ENCODE measurements around the gene ADIRF. TPM values are rescaled to one million over a fixed set of nuclear protein-coding genes. Genes with fewer than 3 reads are reported as not detected.

Gene ADIRF
- total RNA-seq, 1 experiment from 2014 or later, result 0.70 TPM

- no peak for TF ChIP-seq ATF6 (CRISPR knock-in tag; IDR thresholded peaks at IDR 0.05)
- TF ChIP-seq ZBTB43 (CRISPR knock-in tag; IDR thresholded peaks at IDR 0.05), result no peak
- no peak for TF ChIP-seq ZSCAN18 (CRISPR knock-in tag; IDR thresholded peaks at IDR 0.05)
- 0 out of 2 replicates have a peak, but pooled peaks have one; percentile 28 for TF ChIP-seq USF1 (CRISPR knock-in tag; IDR thresholded peaks at IDR 0.05)
- TF ChIP-seq NFATC4 (CRISPR knock-in tag; IDR thresholded peaks at IDR 0.05), result no peak
- peak; percentile 78; the same call in 1 of the 2 replicates for TF ChIP-seq TEAD1 (CRISPR knock-in tag; IDR thresholded peaks at IDR 0.05)
- no peak for TF ChIP-seq STAT6 (CRISPR knock-in tag; conservative IDR thresholded peaks at IDR 0.05; ENCODE audit: low read depth)
- TF ChIP-seq, protein P1, sequence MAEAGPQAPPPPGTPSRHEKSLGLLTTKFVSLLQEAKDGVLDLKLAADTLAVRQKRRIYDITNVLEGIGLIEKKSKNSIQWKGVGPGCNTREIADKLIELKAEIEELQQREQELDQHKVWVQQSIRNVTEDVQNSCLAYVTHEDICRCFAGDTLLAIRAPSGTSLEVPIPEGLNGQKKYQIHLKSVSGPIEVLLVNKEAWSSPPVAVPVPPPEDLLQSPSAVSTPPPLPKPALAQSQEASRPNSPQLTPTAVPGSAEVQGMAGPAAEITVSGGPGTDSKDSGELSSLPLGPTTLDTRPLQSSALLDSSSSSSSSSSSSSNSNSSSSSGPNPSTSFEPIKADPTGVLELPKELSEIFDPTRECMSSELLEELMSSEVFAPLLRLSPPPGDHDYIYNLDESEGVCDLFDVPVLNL (CRISPR knock-in tag; IDR thresholded peaks at IDR 0.05; ENCODE audit: borderline replicate concordance, low read depth), result no peak
- TF ChIP-seq, protein P2, sequence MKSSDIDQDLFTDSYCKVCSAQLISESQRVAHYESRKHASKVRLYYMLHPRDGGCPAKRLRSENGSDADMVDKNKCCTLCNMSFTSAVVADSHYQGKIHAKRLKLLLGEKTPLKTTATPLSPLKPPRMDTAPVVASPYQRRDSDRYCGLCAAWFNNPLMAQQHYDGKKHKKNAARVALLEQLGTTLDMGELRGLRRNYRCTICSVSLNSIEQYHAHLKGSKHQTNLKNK (CRISPR knock-in tag; IDR thresholded peaks at IDR 0.05), result no peak
- TF ChIP-seq PRDM15 (CRISPR knock-in tag; IDR thresholded peaks at IDR 0.05), result no peak
- peak; percentile 57; the same call in 1 of the 2 replicates for TF ChIP-seq ZBTB21 (CRISPR knock-in tag; IDR thresholded peaks at IDR 0.05; ENCODE audit: borderline replicate concordance)
- no peak for TF ChIP-seq HMGA2 (CRISPR knock-in tag; IDR thresholded peaks at IDR 0.05)
- 0 out of 2 replicates have a peak, but pooled peaks have one; percentile 28 for TF ChIP-seq CREB1 (CRISPR knock-in tag; IDR thresholded peaks at IDR 0.05)
- TF ChIP-seq ZNF121 (CRISPR knock-in tag; IDR thresholded peaks at IDR 0.05), result no peak
- no peak for TF ChIP-seq GTF2I (CRISPR knock-in tag; conservative IDR thresholded peaks at IDR 0.05)
- TF ChIP-seq ERG (CRISPR knock-in tag; IDR thresholded peaks at IDR 0.05), result no peak
- TF ChIP-seq NFE2L1 (CRISPR knock-in tag; IDR thresholded peaks at IDR 0.05), result no peak
- TF ChIP-seq, protein P3, sequence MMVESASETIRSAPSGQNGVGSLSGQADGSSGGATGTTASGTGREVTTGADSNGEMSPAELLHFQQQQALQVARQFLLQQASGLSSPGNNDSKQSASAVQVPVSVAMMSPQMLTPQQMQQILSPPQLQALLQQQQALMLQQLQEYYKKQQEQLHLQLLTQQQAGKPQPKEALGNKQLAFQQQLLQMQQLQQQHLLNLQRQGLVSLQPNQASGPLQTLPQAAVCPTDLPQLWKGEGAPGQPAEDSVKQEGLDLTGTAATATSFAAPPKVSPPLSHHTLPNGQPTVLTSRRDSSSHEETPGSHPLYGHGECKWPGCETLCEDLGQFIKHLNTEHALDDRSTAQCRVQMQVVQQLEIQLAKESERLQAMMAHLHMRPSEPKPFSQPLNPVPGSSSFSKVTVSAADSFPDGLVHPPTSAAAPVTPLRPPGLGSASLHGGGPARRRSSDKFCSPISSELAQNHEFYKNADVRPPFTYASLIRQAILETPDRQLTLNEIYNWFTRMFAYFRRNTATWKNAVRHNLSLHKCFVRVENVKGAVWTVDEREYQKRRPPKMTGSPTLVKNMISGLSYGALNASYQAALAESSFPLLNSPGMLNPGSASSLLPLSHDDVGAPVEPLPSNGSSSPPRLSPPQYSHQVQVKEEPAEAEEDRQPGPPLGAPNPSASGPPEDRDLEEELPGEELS (CRISPR knock-in tag; IDR thresholded peaks at IDR 0.05), result peak; percentile 85; the same call in 1 of the 2 replicates
- TF ChIP-seq RORB (CRISPR knock-in tag; IDR thresholded peaks at IDR 0.05), result no peak
- TF ChIP-seq SMAD3 (CRISPR knock-in tag; IDR thresholded peaks at IDR 0.05; ENCODE audit: borderline replicate concordance), result no peak
These were observed 14.3 kb upstream of the ADIRF start (continued) for GRCh38 chr10:86953747-86954680.

Data from WTC11 (cell line).